ENCODE measurements around the gene ATP2A1.

- TF ChIP-seq CTCF (IDR thresholded peaks at IDR 0.05): no peak
- no peak for TF ChIP-seq POLR2A (IDR thresholded peaks at IDR 0.05)
These were observed 39.2 kb upstream of the ATP2A1 start for GRCh38 chr16:28839004-28839639.
